Measurements from ENCODE around the gene FAM3B.
A peak's percentile ranks its signal among the peaks of the same experiment; 100 is the strongest.

Gene FAM3B

DNA sequence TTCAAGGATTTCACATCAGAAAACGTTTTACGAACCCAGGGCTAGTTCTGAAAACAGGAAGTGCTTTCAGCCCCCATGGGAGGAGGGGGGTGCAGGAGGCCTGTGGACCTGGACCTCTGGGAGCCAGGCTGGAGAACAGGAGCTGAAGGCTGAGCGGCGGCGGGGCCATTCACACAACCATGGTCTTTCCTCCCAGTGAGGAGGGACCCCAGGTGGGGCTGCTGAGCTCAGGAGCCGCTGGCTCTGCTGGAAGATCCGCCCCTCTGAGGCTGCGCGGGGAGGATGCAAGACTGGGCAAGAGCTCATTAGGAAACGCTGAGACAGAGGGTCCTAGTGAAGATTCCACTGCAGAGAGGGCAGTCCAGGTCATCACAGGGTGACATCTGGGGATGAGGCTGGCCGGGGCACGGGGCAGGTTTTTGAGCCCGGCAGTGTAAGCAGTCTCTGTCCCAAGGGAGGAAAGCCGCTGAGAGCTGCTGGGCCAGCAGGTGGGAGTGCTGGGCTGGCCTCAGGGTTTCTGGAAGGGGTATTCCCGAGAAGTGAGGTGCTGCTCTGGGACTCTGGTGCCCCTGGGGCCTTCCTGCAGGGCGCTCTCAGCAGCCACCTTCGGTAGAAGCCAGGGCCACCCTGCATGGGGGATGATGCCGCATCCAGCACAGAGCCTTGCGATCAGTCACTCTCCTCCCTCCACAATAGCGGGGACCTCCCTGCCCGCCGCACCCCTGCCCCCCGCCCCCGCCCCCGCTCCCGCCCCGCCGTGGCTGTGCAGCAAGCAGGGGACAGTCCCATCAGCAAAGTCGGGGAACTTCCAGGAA lies 52.7 kb downstream of the FAM3B start:
- no peak for DNase-seq

DNA sequence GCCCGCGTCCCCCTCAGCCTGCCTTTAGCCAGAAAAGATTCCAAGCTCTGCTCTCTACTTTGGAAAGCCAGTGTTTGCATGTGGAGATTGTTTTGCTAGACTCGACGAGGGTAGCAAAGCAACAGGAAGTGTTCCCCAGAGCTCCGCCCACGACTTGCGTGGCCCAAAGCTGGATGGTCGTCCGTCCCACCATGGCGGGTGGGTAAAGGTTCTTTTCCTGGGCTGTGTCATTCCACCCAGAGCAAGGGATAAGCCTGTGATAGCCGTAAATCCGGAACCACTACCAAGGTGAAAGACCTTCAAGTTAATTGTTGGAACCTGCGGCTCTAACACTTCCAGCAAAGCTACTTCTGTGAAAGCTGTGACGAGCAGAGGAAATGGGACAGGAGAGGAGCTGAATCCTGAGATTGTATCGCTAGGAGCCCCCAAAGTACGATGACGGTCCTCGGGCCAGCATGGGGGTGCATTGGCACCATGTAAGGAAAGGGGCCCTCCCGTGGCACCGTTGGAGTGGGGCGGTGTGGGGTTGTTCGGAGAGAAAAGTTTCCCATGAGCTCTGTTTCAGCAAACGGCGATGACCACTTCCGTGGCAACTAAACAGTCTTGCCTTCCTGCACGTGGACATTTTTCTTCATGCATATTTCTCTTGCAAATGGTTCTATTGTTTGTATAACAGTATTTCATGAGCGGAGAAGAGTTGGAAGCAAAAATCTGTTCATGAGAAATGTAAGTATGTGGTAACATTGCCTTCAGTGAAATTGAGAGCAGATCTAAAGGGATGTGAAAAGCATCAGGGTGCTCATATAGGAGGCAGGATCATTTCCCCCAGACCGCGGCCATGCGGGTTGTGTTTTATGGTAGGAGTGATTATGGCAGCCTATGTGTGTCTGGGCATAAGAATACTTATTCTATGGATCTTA lies 53.6 kb downstream of the FAM3B start:
- DNase-seq: no peak

DNA sequence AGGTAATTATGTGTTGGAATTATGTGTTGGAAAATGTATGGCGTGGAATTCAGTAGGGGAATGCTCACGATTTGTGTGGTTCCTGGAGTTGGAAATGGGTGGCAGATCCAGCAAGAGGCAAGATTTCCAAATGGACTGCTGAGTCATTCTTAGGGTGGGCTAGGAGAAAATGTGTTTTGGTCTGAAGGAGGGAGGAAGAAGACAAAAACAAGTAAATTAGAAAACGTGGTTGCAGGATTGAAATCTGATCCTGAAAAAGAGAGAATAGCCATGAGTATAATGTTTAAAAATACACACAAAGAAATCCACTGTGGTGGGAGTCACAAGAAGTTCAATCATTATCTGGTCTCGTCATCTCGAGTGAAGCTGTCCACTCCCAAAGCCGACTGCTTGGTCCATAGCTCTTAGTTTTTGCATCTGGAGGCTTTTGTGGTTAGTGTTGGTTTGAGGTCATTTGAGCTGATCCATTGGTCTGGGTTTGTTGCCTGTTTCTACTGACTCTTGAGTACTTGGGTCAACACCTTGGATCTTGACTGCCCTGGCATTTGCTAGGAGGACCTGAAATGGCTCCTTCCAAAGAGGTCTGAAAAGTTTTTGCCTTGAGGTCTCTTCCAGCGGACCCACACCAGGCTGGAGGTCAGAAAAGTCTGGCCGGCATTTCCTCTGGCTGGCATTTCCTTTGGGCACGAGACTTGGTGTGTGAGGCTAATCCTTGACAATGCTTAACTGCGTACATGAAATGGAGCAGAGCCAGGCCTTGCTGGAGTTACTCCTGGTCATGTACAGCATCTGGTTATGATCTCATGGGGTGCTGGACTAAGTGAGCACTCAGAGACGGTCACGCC lies 54.5 kb downstream of the FAM3B start:
- peak; percentile 50 for DNase-seq

DNA sequence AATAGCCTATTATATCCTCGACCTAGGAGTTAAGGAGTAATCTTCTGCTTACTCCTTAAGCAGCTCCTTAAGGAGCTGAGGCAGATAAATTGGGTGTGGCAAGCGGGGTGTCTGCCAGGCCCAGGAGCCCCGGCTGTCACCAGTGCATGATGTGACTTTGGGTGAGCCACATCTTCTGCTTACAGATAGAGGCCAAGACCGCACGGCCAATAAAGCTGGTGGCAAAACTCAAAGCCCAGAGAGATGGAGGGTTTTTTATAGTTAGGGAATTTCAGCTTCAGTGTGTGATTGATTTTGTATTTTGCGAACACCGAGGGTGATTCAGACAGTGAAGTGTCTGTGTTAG lies 55.1 kb downstream of the FAM3B start:
- no peak for DNase-seq

DNA sequence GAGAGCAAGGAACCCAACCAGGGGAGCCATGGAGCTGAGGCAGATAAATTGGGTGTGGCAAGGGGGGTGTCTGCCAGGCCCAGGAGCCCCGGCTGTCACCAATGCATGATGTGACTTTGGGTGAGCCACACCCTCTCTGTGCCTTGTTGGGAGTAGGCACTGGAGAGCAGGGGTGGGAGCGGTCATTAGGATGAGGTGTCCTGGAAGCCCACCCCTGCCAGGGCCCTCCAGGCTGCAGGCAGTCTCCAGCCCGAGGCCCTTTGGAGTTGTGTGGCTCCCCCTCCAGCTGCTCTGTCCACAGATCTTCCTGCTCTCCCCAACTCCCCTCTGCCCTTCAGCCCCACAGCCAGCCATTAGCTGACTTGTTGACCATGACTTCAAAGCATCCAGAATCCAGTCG lies 56.7 kb downstream of the FAM3B start:
- no peak for DNase-seq

DNA sequence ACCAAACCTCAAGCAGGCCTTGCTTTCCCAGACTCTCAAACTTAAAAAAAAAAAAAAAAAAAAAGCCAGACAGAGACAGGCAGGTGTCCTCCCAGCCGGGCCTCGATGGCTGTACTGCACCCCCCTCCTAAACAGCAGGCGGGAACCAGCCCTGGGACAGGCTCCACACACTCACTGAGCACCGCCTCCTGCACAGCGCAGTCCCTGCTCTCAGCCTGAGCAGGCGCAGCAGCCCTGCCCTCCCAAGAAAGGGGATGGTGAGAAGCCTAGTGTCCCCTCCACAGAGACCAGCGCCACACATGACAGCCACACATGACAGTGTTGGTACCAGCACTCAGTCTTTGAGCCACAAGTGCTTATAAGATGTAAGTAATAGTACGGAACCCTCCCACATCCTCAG lies 57.2 kb downstream of the FAM3B start:
- DNase-seq: no peak

DNA sequence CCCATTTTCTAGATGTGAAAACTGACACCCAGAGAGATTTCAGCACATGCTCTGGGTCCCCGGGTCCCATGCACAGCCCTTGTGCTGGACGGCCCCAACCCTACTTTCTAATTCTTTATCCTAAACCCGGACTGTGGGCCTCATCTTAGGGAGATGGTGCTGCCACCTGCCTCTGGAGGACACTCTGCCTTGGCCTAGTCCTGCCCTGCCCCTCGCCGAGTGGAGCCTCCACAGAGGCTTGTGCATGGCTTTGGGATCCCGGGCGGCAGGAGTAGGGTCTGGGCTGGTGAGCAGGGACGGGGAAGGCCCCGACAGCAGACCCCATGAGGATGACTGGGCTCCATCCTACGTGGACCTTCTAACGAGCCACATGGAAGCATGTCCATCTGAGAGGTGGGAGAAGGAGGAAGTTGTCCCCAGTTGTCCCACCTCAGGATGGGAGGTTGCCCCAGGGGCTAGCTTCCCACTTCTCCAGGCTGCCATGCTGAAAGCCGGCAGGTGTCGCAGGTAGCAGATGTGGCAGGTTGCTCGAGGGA lies 57.6 kb downstream of the FAM3B start:
- no peak for DNase-seq

DNA sequence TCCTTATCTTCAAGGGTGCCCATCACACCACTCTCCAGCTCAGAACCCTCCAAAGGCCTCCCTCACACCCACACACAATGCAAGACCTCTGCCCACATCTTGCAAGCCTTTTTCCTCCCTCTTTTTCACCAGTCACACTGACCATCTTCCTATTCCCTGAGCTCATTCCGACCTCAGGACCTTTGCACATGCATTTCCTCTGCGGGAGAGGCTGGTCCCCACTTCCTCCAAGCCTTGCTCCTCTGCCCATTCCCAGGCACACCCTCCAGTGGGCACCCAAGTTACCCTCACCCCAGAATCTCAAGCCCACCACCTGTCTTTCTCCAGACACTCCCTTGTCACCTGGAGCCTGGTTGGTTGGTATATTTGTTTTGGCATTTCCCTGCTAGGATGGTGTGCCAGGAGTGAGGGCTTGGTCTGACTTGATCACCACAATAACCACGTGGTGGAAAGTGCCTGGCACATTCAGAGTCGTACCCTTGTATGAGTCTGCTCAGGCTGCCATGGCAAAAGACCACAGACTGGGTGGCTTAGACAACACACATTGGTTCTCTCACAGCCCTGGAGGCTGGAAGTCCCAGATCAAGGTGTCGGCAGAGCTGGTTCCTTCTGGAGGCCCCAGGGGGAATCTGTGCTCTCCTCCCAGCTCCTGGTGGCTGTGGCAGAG lies 58.4 kb downstream of the FAM3B start:
- no peak for DNase-seq

DNA sequence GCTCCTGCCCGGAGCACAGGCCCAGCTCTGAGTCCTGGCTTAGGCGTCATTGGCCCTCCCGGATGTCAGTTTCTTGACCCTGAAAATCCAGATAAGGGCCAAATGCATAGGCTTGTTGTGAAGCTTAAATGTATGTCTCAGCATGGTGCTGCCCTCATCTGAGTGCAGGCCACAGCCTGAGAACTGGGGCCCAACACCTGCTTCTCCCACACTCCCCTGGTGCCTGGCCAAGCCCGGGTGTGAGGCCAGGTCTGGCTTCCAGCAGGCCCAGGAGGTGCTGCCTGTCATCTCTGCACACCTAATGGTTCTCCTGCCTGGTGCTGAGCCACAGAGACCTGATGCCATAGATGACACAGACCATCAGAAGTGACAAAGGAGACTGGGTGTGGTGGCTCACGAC lies 59.3 kb downstream of the FAM3B start:
- DNase-seq: no peak

DNA sequence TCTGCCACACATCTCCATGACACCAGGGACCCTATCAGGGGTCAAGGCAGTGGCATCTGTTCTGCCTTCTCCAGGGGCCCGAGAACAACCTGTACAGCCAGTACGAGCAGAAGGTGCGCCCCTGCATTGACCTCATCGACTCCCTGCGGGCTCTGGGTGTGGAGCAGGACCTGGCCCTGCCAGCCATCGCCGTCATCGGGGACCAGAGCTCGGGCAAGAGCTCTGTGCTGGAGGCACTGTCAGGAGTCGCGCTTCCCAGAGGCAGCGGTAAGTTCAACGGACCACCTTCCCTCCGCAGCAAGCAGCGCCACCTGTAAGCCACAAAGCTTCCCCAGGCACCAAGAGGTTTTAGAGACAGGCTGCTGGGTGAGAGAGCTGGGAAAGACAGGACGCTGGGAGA lies 61.1 kb downstream of the FAM3B start:
- no peak for DNase-seq

DNA sequence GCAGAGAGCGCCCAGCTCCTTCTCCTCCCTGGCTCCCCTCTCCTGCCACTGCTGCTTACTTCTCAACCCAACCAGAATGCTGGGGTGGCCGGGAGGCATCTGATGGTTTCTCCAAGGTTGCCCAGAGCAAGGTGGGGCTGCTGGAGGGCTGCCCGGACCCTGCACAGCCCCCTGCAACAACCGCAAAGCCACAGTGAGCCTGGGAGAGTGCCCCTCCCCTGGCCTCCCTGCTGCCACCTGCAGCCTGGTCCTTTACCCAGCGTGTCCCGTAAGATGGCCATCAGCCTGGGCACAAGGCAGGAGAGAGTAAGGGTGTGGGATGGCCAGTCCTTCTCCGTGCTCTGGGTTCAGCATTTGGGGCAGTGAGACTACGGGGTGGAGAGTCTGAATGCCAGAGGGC lies 62.2 kb downstream of the FAM3B start:
- no peak for DNase-seq

DNA sequence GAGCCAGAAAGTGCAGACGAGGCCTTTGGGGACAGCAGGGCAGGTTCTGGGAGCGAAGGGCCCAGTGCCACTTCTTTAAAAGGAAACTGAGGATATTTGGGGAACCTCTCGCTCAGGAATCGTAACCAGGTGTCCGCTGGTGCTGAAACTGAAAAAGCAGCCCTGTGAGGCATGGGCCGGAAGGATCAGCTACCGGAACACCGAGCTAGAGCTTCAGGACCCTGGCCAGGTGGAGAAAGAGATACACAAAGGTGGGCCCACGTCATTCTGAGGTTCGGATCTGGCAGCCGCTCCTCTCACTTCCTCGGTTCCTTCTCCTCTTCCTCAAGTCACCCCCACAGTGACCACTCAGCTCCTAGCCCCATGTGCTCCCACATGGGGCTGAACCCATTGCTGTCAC lies 63.3 kb downstream of the FAM3B start:
- DNase-seq: no peak

DNA sequence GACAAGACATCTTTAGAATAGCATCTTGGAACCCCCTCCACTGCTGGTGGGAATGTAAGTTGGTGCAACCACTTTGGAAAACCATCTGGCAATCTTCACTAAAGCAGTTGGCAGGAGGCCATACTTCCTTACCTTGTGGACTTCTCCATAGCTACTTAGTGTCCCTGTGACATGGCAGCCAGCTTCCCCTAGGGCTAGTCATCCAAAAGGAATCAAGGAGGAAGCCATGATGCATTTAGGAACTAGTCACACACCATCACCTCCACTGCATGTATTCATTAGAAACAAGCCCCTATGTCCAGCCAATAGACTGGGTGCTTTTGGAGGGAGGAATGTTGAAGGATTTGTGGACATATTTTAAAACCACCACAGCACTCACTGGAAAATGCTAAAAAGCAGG lies 65.1 kb downstream of the FAM3B start:
- DNase-seq: peak; percentile 29

DNA sequence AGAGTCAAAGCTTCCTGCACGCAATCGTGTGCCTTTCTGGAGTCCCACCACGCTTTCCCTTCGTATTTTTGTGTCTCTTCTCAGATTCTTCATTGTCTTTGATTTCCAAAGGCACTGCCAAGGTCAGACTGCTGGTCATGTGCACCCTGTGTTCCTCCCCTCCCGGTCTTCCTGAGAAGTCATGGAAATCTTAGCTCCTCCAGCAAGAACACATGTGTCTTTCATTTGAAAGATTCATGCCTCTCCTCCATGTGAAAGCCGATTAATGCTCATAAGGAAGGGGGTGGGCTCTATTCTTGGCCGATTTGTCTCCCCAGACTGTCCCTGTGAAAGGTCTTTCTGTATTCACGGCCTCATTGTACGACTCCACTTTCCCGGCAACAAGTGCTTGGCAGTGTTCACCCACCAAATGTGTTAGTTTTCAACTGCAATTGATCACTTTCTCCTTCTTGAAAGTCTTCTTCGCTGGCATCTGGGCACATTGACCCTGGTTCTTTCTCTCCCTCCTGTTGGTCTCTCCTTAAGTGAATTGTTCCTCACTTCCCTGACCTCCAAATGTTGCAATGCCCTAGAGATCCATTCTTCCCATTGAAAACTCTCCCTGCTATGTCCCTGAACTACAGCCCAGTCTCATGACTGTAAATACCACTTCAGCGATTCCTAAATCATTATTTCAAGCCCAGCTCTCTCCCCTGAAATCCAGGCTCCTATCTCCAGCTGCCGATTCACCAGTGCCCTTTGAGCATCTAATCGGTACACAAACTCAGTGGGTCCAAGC lies 70.6 kb downstream of the FAM3B start:
- no peak for DNase-seq

DNA sequence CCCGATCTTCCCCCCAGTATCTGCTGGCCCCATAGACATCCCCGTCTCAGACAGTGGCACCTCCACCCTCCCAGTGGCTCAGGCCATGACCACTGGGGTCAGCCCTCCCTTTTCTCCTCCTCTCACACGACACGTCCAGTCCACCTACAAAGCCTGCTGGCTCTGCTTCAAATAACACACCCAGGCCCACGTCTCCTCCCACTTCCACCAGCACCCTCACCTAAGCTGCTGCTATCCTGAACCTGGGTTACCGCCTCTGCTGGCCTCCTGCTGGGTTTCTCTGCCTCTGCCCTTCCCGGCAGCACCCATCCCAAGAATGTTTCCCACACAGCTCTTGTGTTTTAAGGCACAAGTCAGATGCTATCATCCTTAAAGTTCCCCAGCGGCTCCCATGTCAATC lies 71.2 kb downstream of the FAM3B start:
- DNase-seq: no peak

DNA sequence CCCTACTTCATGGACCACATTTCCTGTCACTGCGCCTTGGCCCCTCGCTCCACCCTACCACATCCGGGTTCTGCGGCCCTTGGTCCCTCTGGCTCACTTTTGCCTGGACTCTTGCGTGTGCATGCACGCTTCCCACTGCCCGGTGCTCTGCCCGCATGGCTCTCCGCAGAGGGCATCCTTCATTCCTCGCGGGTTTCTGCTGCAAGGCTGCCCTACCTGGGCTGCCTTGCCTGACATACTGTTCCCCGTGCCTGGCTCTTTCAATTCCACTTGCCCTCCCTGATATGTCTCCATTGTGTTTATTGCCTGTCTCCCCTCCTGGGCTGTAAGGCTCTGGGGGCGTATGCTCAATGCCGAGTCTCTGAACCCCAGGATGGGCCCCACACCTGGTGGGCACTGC lies 71.7 kb downstream of the FAM3B start:
- no peak for DNase-seq

DNA sequence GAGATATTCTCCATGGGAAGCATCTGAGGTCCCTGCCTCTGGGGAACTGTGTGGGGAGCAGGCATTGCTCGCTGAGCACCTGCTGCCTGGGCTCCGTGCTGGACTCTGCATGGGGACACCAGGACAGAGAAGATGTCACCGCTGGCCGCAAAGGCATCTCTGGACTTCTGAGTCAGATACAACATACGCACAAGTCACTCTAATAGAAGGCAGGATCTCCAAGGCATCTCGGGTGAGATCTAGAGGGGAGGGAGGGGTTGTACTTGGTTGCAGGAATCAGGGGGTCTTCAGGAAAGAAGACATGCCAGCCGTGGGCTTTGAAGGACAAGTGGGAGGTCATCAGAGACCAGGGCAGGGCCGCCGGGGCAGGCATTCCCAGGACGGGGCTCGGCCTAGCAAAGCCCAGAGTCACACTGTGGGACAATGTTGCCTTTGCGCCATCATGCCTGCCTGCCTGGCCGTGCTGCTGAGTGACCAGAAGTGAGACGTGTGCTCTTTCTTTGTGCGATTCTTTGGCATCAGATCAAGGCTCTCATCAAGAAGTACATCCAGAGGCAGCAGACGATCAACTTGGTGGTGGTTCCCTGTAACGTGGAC lies 73.5 kb downstream of the FAM3B start:
- DNase-seq: no peak

DNA sequence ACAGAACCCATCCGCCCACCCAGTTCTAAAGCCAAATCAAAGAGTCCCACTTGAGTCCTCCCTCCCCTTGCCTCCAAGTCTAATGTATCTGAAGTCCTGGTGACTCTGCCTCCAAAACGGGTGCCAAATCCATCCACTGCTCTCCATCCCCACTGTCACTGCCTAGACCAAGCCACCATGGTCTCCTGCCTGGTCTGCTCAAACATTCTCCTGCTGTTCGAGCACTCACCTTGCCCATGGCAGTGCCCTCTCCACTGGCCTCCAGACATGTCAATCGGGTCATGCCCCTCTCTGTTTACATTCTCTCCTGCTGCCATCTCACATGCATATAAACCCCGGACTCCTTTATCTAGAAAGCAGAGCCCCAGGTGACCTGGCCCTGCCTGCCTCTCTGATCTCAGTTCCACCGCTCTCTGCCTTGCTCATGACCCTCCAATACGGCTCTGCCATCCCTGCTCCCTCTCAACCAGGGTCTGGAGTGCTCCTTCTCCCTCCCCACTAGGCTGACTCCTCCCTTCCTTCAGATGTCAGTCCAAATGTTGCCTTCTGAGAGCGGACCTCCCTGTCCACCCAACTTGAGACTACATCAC lies 77.4 kb downstream of the FAM3B start:
- no peak for DNase-seq

DNA sequence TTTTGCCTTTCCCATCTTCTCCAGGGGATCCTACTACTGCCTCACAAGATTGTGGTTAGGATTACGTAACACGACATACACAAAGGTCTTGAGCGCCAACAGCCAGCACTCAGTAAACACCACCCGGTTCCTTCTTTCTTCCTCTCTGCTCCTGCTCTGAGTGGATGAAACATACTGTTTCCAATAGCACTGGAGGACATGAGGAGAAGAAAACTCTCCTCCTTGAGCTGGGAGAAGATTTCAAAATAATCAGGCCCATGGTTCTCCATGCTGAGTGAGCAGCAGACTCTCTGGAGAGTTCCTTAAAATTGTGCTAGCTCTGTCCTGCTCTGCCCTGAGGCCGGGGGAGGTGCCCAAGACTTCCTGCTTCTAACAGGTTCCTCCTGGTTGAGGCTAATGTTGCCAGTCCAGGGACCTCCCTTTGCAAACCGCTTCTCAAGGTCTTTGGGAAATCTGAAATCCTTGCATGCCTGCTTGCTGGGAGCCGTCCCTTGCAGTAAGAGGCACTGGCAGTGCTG lies 80.0 kb downstream of the FAM3B start:
- peak; percentile 24 for DNase-seq

DNA sequence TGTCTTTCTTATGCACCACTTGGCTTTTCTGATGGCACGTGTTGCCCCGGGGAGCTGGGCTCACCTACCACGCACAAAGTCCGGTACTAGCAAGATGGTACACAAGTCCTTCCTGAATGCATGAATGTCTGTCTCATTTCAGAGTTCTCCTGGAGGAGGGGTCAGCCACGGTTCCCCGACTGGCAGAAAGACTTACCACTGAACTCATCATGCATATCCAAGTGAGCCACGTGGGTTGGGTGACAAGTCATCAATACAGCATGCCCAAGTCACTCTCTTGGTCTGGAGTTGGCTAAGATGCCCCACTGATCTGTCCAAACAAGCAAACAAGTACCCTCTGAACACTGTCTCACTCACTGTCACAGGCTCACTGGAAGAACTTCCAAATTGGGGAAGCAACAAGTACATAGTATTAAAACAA lies 80.9 kb downstream of the FAM3B start:
- DNase-seq: no peak

DNA sequence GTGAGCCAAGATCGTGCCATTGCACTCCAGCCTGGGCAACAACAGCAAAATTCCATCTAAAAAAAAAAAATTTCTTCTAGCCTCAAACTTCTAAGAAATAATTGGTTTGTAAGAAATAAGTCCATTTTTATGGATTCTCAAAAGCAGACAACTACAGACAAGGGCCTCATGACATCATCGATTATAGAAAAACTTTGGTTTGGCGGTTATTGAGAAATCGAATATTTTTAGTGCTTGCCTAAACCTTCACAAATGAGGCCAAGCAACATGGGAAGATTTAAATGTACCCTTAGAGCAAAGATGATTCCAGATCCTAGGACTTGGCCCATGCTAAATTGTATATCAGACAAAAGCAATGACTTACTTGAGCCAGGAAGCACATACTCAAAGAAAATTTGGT lies 81.7 kb downstream of the FAM3B start:
- DNase-seq: no peak
